HG02885 (cell line): ENCODE data around the gene TCERG1L.

Source experiments
- ATAC-seq: cut with Tn5 transposase; IDR thresholded peaks from one replicate; pipeline ENCODE4 v1.9.1; 2021; ENCODE audit warnings: mild to moderate bottlenecking; ENCODE audit not compliant: unreplicated experiment, poor library complexity

TCERG1L gene

GRCh38 chr10:131135716-131136115 is 175.8 kb downstream of the TCERG1L start:
- no peak for ATAC-seq

- no peak for ATAC-seq
Observed at GRCh38 chr10:131134651-131135050, 176.9 kb downstream of the TCERG1L start.

- ATAC-seq, result no peak
Observed at GRCh38 chr10:131134001-131134576, 177.4 kb downstream of the TCERG1L start.

GRCh38 chr10:131132681-131133080 is 178.8 kb downstream of the TCERG1L start:
- ATAC-seq, result no peak

- no peak for ATAC-seq
Observed at GRCh38 chr10:131131726-131132591, 179.6 kb downstream of the TCERG1L start.

- ATAC-seq, result no peak
Observed at GRCh38 chr10:131130025-131130424, 181.5 kb downstream of the TCERG1L start.

GRCh38 chr10:131129544-131129943 is 182.0 kb downstream of the TCERG1L start:
- no peak for ATAC-seq

- no peak for ATAC-seq
Observed at GRCh38 chr10:131128731-131129130, 182.8 kb downstream of the TCERG1L start.

GRCh38 chr10:131127610-131128009 is 183.9 kb downstream of the TCERG1L start:
- ATAC-seq, result no peak

- ATAC-seq, result no peak
Observed at GRCh38 chr10:131127138-131127589, 184.4 kb downstream of the TCERG1L start.

GRCh38 chr10:131126321-131127137 is 185.0 kb downstream of the TCERG1L start:
- ATAC-seq, result no peak

GRCh38 chr10:131125511-131126225 is 185.9 kb downstream of the TCERG1L start:
- ATAC-seq, result no peak

GRCh38 chr10:131124945-131125344 is 186.6 kb downstream of the TCERG1L start:
- no peak for ATAC-seq

- no peak for ATAC-seq
Observed at GRCh38 chr10:131123496-131123895, 188.0 kb downstream of the TCERG1L start.

GRCh38 chr10:131121511-131122035 is 189.9 kb downstream of the TCERG1L start:
- no peak for ATAC-seq

GRCh38 chr10:131119626-131120355 is 191.7 kb downstream of the TCERG1L start:
- ATAC-seq, result no peak

GRCh38 chr10:131117416-131118212 is 193.9 kb downstream of the TCERG1L start:
- ATAC-seq, result no peak

GRCh38 chr10:131116991-131117375 is 194.5 kb downstream of the TCERG1L start:
- ATAC-seq, result no peak
